GM12878 (cell line): ENCODE measurements around the gene STAB2.

Experiments used
- CBX5 ChIP-seq: sonication (generic); IDR thresholded peaks from 2 replicates; pipeline ENCODE4 v1.6.1; 2016; ENCODE audit warnings: low read depth, moderate library complexity, mild to moderate bottlenecking, inconsistent platforms
- EZH2 ChIP-seq: IDR thresholded peaks from 2 replicates; pipeline ENCODE4 v1.6.1; 2012; ENCODE audit warnings: low read depth, mild to moderate bottlenecking, control low read depth, inconsistent platforms, low read length, borderline replicate concordance; ENCODE audit not compliant: control insufficient read depth
- POLR2A ChIP-seq: IDR thresholded peaks from 2 replicates; pipeline ENCODE4 v1.6.1; 2011; ENCODE audit warnings: low read depth, mild to moderate bottlenecking, low read length
- POLR2AphosphoS2 ChIP-seq: IDR thresholded peaks from 2 replicates; pipeline ENCODE4 v1.6.1; 2011; ENCODE audit warnings: low read depth, mild to moderate bottlenecking, low read length, improper control_type of control experiment, moderate library complexity
- POLR2AphosphoS5 ChIP-seq: IDR thresholded peaks from 2 replicates; pipeline ENCODE4 v1.6.1; 2011; ENCODE audit warnings: mild to moderate bottlenecking, low read length, inconsistent platforms
- POU2F2 ChIP-seq: IDR thresholded peaks from 3 replicates; pipeline ENCODE4 v1.6.1; 2011; ENCODE audit warnings: low read depth, mild to moderate bottlenecking, low read length, borderline replicate concordance
- SIN3A ChIP-seq: IDR thresholded peaks from 2 replicates; pipeline ENCODE4 v1.6.1; 2012; ENCODE audit warnings: low read depth, low read length, improper control_type of control experiment
- TCF12 ChIP-seq: IDR thresholded peaks from 2 replicates; pipeline ENCODE4 v1.6.1; 2011; ENCODE audit warnings: low read depth, mild to moderate bottlenecking, low read length
- TF ChIP-seq, protein P1 (sequence below), 3 experiments: IDR thresholded peaks in 2 of 3; conservative IDR thresholded peaks in 1 of 3; 2 replicates each; pipeline ENCODE4 v1.5.1; 2011; ENCODE audit warnings: low read depth in 3 of 3, low read length in 3 of 3, mild to moderate bottlenecking in 3 of 3, control low read depth in 2 of 3, moderate library complexity in 2 of 3, inconsistent platforms in 1 of 3, mixed read lengths in 1 of 3; ENCODE audit not compliant: control insufficient read depth in 2 of 3, insufficient read depth in 1 of 3; ENCODE audit errors: extremely low read depth in 1 of 3
- TF ChIP-seq, protein P2 (sequence below): fragments of 450-650 bp; IDR thresholded peaks from 2 replicates; pipeline ENCODE4 v1.6.1; 2016; ENCODE audit warnings: mild to moderate bottlenecking
- TF ChIP-seq, protein P3 (sequence below): fragments of 450-650 bp; IDR thresholded peaks from 2 replicates; pipeline ENCODE4 v1.6.1; 2017; ENCODE audit warnings: mild to moderate bottlenecking
- TF ChIP-seq, protein P4 (sequence below): fragments of 450-650 bp; formaldehyde crosslinking; IDR thresholded peaks from 2 replicates; pipeline ENCODE4 v1.4.0; 2022; ENCODE audit warnings: mild to moderate bottlenecking, moderate library complexity

DNA sequence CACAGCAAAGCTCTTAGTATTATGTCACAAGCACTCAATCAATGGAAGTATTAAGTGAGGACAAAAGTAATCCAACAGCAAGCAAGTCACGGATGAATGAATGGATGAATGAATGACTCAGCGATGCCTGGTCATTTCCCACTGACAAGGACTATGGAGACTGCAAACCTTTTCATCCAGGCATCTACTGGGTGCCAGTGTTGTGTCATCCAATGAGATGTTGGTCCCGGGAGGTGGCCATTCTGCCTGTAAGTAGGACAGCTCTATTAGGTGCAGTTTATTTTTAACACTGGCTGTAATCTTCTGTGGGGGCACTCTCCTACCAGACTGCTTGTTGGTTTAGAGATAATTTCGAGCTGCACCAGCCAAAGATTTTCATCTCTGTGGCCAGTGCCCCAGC, 39.4 kb downstream of the STAB2 start:
- TF ChIP-seq TCF12 (no peak), POLR2A (no peak), POLR2AphosphoS2 (no peak), CBX5 (no peak), POU2F2 (no peak), POLR2AphosphoS5 (no peak), SIN3A (no peak), EZH2 (no peak)
- TF ChIP-seq, protein P1, sequence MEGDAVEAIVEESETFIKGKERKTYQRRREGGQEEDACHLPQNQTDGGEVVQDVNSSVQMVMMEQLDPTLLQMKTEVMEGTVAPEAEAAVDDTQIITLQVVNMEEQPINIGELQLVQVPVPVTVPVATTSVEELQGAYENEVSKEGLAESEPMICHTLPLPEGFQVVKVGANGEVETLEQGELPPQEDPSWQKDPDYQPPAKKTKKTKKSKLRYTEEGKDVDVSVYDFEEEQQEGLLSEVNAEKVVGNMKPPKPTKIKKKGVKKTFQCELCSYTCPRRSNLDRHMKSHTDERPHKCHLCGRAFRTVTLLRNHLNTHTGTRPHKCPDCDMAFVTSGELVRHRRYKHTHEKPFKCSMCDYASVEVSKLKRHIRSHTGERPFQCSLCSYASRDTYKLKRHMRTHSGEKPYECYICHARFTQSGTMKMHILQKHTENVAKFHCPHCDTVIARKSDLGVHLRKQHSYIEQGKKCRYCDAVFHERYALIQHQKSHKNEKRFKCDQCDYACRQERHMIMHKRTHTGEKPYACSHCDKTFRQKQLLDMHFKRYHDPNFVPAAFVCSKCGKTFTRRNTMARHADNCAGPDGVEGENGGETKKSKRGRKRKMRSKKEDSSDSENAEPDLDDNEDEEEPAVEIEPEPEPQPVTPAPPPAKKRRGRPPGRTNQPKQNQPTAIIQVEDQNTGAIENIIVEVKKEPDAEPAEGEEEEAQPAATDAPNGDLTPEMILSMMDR (IDR thresholded peaks at IDR 0.05 in 2 of 3, conservative IDR thresholded peaks at IDR 0.05 in 1 of 3; ENCODE audit: control insufficient read depth in 2 of 3, extremely low read depth in 1 of 3, insufficient read depth in 1 of 3, low read depth in 3 of 3, low read length in 3 of 3): no peak
- TF ChIP-seq, protein P2, sequence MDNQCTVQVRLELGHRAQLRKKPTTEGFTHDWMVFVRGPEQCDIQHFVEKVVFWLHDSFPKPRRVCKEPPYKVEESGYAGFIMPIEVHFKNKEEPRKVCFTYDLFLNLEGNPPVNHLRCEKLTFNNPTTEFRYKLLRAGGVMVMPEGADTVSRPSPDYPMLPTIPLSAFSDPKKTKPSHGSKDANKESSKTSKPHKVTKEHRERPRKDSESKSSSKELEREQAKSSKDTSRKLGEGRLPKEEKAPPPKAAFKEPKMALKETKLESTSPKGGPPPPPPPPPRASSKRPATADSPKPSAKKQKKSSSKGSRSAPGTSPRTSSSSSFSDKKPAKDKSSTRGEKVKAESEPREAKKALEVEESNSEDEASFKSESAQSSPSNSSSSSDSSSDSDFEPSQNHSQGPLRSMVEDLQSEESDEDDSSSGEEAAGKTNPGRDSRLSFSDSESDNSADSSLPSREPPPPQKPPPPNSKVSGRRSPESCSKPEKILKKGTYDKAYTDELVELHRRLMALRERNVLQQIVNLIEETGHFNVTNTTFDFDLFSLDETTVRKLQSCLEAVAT: no peak
- TF ChIP-seq, protein P3, sequence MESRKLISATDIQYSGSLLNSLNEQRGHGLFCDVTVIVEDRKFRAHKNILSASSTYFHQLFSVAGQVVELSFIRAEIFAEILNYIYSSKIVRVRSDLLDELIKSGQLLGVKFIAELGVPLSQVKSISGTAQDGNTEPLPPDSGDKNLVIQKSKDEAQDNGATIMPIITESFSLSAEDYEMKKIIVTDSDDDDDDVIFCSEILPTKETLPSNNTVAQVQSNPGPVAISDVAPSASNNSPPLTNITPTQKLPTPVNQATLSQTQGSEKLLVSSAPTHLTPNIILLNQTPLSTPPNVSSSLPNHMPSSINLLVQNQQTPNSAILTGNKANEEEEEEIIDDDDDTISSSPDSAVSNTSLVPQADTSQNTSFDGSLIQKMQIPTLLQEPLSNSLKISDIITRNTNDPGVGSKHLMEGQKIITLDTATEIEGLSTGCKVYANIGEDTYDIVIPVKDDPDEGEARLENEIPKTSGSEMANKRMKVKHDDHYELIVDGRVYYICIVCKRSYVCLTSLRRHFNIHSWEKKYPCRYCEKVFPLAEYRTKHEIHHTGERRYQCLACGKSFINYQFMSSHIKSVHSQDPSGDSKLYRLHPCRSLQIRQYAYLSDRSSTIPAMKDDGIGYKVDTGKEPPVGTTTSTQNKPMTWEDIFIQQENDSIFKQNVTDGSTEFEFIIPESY: no peak
- TF ChIP-seq, protein P4, sequence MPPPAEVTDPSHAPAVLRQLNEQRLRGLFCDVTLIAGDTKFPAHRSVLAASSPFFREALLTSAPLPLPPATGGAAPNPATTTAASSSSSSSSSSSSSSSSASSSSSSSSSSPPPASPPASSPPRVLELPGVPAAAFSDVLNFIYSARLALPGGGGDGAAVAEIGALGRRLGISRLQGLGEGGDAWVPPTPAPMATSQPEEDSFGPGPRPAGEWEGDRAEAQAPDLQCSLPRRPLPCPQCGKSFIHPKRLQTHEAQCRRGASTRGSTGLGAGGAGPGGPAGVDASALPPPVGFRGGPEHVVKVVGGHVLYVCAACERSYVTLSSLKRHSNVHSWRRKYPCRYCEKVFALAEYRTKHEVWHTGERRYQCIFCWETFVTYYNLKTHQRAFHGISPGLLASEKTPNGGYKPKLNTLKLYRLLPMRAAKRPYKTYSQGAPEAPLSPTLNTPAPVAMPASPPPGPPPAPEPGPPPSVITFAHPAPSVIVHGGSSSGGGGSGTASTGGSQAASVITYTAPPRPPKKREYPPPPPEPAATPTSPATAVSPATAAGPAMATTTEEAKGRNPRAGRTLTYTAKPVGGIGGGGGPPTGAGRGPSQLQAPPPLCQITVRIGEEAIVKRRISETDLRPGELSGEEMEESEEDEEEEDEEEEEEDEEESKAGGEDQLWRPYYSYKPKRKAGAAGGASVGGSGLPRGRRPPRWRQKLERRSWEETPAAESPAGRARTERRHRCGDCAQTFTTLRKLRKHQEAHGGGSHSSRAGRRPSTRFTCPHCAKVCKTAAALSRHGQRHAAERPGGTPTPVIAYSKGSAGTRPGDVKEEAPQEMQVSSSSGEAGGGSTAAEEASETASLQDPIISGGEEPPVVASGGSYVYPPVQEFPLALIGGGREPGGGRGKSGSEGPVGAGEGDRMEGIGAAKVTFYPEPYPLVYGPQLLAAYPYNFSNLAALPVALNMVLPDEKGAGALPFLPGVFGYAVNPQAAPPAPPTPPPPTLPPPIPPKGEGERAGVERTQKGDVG (CRISPR knock-in tag): no peak
